ENCODE measurements around the gene ARHGAP26.
"Not testable (repeated sequence)": the region's sequence is repeated elsewhere in the genome, so short reads cannot be mapped to it uniquely, and the experiment has no call there.

ARHGAP26 gene

GRCh38 chr5:143111799-143112198 is 341.6 kb downstream of the ARHGAP26 start:
- DNase-seq (ENCODE audit: low read depth): no peak
- no peak overlapping the region for H3K4me3 ChIP-seq (ENCODE audit: low read depth, low read length)
- no peak for TF ChIP-seq CTCF (IDR thresholded peaks at IDR 0.05; ENCODE audit: insufficient read depth, low read depth, low read length, missing control alignments)

DNA sequence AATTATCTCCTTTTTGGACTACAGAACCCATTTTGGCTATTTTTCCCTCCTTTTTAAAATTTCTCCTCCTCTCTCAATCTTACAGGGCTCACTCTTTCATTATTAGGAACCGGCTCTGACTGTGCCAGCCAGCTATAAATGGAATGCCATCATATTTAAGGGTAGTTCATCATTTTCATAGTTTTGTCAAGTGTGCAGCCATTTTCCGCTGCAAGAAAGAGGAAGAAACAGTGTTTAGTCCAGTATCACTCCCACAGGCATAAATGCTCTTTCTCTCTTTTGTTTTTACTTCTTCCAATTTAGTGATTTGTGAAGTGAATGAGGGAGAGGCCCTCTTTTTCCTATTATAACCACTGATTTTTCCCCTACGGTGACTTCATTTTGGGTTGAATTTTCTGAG is 343.3 kb downstream of the ARHGAP26 start:
- no peak for DNase-seq (ENCODE audit: low read depth)
- no peak for TF ChIP-seq CTCF (IDR thresholded peaks at IDR 0.05; ENCODE audit: insufficient read depth, low read depth, low read length, missing control alignments)
- no peak overlapping the region for H3K4me3 ChIP-seq (ENCODE audit: low read depth, low read length)

DNA sequence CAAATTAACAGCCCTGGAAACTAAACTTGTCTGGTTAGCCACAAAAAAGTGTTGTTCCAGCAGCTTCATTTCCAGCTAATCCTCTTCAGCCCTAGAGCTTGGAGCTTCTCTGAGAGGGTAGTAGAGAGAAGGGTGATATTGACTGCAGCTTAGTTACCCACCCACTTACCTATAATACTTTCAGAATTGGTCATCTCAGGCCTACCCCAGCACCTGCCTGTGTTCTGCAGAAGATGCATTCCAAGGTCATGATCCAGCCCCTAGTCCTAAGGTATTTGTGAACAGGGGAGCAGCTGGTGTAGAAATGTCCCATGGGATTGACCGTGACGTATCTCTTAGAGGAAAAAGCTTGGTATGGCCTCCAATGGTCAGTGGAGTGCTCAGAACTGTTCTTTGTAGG is 344.3 kb downstream of the ARHGAP26 start:
- H3K4me3 ChIP-seq (ENCODE audit: low read depth, low read length): no peak overlapping the region
- no peak for TF ChIP-seq CTCF (IDR thresholded peaks at IDR 0.05; ENCODE audit: insufficient read depth, low read depth, low read length, missing control alignments)
- DNase-seq (ENCODE audit: low read depth): no peak

GRCh38 chr5:143115381-143115780 is 345.2 kb downstream of the ARHGAP26 start:
- peak; percentile 0 for TF ChIP-seq CTCF (IDR thresholded peaks at IDR 0.05; ENCODE audit: insufficient read depth, low read depth, low read length, missing control alignments)
- DNase-seq (ENCODE audit: low read depth): peak; percentile 50
- H3K4me3 ChIP-seq (ENCODE audit: low read depth, low read length): no peak overlapping the region

DNA sequence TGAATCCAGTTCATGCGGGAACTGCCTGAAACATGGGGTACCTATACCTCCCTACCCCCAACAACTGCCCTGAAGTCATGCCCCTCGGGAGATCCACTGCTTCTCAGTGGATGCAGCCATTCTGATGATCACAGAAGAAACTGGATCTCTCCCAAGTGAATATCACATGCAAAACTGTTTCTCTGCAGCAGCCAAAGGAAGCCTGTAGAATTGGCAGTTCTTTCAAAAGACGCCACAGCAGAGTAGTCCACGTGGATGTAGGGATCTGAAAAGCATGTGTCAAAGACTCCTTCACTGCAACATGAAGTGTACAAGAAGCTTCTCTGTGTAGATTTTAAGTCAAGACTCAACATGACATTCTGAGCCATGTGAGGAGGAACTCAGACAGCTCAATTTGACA is 346.6 kb downstream of the ARHGAP26 start:
- TF ChIP-seq CTCF (IDR thresholded peaks at IDR 0.05; ENCODE audit: insufficient read depth, low read depth, low read length, missing control alignments): no peak
- DNase-seq (ENCODE audit: low read depth): no peak
- no peak overlapping the region for H3K4me3 ChIP-seq (ENCODE audit: low read depth, low read length)

- H3K4me3 ChIP-seq (ENCODE audit: low read depth, low read length): no peak overlapping the region
- no peak for DNase-seq (ENCODE audit: low read depth)
- TF ChIP-seq CTCF (IDR thresholded peaks at IDR 0.05; ENCODE audit: insufficient read depth, low read depth, low read length, missing control alignments): no peak
Observed at GRCh38 chr5:143117821-143118220, 347.6 kb downstream of the ARHGAP26 start.

DNA sequence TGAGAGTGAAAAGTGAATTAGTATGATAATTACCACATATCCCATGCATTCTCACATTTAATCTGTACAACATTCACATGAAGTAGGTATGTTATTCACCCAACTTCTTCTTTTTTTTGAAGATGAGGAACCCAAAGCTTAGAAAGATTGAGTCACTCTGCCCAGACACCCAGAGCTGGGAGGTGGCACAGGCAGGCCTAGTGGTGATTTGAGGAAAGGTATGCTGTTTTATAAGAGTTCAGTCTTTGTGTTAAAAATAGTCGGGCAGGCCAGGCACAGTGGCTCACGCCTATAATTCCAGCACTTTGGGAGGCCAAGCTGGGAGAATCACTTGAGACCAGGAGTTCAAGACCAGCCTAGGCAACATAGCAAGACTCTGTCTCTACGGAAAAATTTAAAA is 348.0 kb downstream of the ARHGAP26 start:
- TF ChIP-seq CTCF (IDR thresholded peaks at IDR 0.05; ENCODE audit: insufficient read depth, low read depth, low read length, missing control alignments): no peak
- no peak overlapping the region for H3K4me3 ChIP-seq (ENCODE audit: low read depth, low read length)
- no peak for DNase-seq (ENCODE audit: low read depth)

GRCh38 chr5:143118818-143119217 is 348.6 kb downstream of the ARHGAP26 start:
- not testable (repeated sequence) for DNase-seq (ENCODE audit: low read depth); H3K4me3 ChIP-seq (ENCODE audit: low read depth, low read length)
